CD14-positive monocyte (primary cell): ENCODE data around the gene SH3RF1. TPM values are rescaled to one million over a fixed set of nuclear protein-coding genes. Genes with fewer than 3 reads are reported as not detected.
A peak's percentile ranks its signal among the peaks of the same experiment; 100 is the strongest.

Experiments
- DNase-seq, 3 donors: peaks; one replicate each; pipeline ENCODE4 v3.0.0-alpha.2; 2011 to 2022
- H2AFZ ChIP-seq: 2 replicates; pipeline ENCODE4 v1.6.0; 2012; ENCODE audit warnings: mild to moderate bottlenecking, low read depth, low read length, inconsistent platforms; ENCODE audit not compliant: insufficient read depth, poor library complexity, severe bottlenecking
- H3K27ac ChIP-seq, 2 donors: 1 replicate in 1 of 2; 2 replicates in 1 of 2; pipeline ENCODE4 v1.5.1; 2012 to 2013; ENCODE audit warnings: low read length in 2 of 2, control low read depth in 1 of 2, inconsistent platforms in 1 of 2, low read depth in 1 of 2, mild to moderate bottlenecking in 1 of 2
- H3K27me3 ChIP-seq, 2 donors: one replicate each; pipeline versions ENCODE4 v1.6.0 to v1.6.1; 2011 to 2013; ENCODE audit warnings: low read length in 2 of 2; ENCODE audit not compliant: control insufficient read depth in 2 of 2, insufficient read depth in 2 of 2
- H3K36me3 ChIP-seq, 2 donors: replicated peaks in 1 of 2; 1 replicate in 1 of 2; 2 replicates in 1 of 2; pipeline versions ENCODE4 v1.5.1 to v1.6.1; 2012 to 2013; ENCODE audit warnings: low read length in 2 of 2, control low read depth in 1 of 2, inconsistent platforms in 1 of 2, mild to moderate bottlenecking in 1 of 2; ENCODE audit not compliant: insufficient read depth in 2 of 2, control insufficient read depth in 1 of 2
- H3K4me1 ChIP-seq, 2 donors: 1 replicate in 1 of 2; 2 replicates in 1 of 2; pipeline versions ENCODE4 v1.5.1 to v1.6.1; 2012 to 2013; ENCODE audit warnings: low read length in 2 of 2, control low read depth in 1 of 2, inconsistent platforms in 1 of 2, mild to moderate bottlenecking in 1 of 2, moderate library complexity in 1 of 2; ENCODE audit not compliant: insufficient read depth in 2 of 2, control insufficient read depth in 1 of 2
- H3K4me2 ChIP-seq: replicated peaks from 2 replicates; pipeline ENCODE3; 2012; ENCODE audit warnings: low read length, moderate library complexity, mild to moderate bottlenecking; ENCODE audit not compliant: poor library complexity, severe bottlenecking; ENCODE audit errors: extremely low read depth
- H3K4me3 ChIP-seq, 3 experiments: fragments of 200-600 bp in 1 of 3; sonication (generic) in 1 of 3; replicated peaks in 1 of 3; 1 replicate in 2 of 3; 2 replicates in 1 of 3; pipeline ENCODE4 v1.5.1; 2011 to 2013; ENCODE audit warnings: low read length in 3 of 3, mild to moderate bottlenecking in 3 of 3, control low read depth in 2 of 3, low read depth in 2 of 3, inconsistent platforms in 1 of 3, moderate library complexity in 1 of 3
- H3K79me2 ChIP-seq: 2 replicates; pipeline ENCODE4 v1.6.0; 2012; ENCODE audit warnings: mild to moderate bottlenecking, control low read depth, inconsistent platforms, low read length, moderate library complexity; ENCODE audit not compliant: insufficient read depth
- H3K9ac ChIP-seq: 2 replicates; pipeline ENCODE4 v1.6.0; 2017; ENCODE audit warnings: low read length, mild to moderate bottlenecking; ENCODE audit not compliant: insufficient read depth, poor library complexity, severe bottlenecking
- H3K9me3 ChIP-seq, 2 donors: replicated peaks in 1 of 2; 1 replicate in 1 of 2; 2 replicates in 1 of 2; pipeline versions ENCODE4 v1.5.1 to v1.6.1; 2012 to 2013; ENCODE audit warnings: low read length in 2 of 2, control low read depth in 1 of 2; ENCODE audit not compliant: control insufficient read depth in 1 of 2, insufficient read depth in 1 of 2
- H4K20me1 ChIP-seq: 2 replicates; pipeline ENCODE4 v1.6.0; 2012; ENCODE audit warnings: mild to moderate bottlenecking, low read length, control low read depth, moderate library complexity; ENCODE audit not compliant: insufficient read depth
- H3K27ac Mint-ChIP-seq, 7 donors: one replicate each; pipeline ENCODE4 v1.8.0; 2020; ENCODE audit warnings: mild to moderate bottlenecking in 7 of 7, mixed read lengths in 7 of 7, moderate library complexity in 6 of 7, inconsistent platforms in 2 of 7
- H3K27me3 Mint-ChIP-seq, 3 donors: one replicate each; pipeline ENCODE4 v1.8.0; 2021 to 2022; ENCODE audit warnings: low read depth in 3 of 3, mild to moderate bottlenecking in 3 of 3, mixed read lengths in 3 of 3, moderate library complexity in 3 of 3, inconsistent platforms in 1 of 3
- H3K36me3 Mint-ChIP-seq, 2 donors: one replicate each; pipeline ENCODE4 v1.8.0; 2020; ENCODE audit warnings: mixed read lengths in 2 of 2, inconsistent platforms in 1 of 2, mild to moderate bottlenecking in 1 of 2
- H3K4me1 Mint-ChIP-seq: one replicate; pipeline ENCODE4 v1.8.0; 2020; ENCODE audit warnings: mild to moderate bottlenecking, mixed read lengths
- H3K4me3 Mint-ChIP-seq, 2 donors: one replicate each; pipeline ENCODE4 v1.8.0; 2020; ENCODE audit warnings: mild to moderate bottlenecking in 2 of 2, mixed read lengths in 2 of 2, moderate library complexity in 1 of 2
- H3K9me3 Mint-ChIP-seq, 7 donors: one replicate each; pipeline ENCODE4 v1.8.0; 2020 to 2022; ENCODE audit warnings: mixed read lengths in 7 of 7, mild to moderate bottlenecking in 6 of 7, moderate library complexity in 6 of 7, inconsistent platforms in 2 of 7
- CTCF ChIP-seq: fragments of 200-600 bp; IDR thresholded peaks from one replicate; pipeline ENCODE4 v1.8.0; 2022; ENCODE audit warnings: antibody characterized with exemption, mild to moderate bottlenecking
- WGBS: methylation state at CpG from one replicate; pipeline ENCODE4 v1.1.5; 2013; ENCODE audit warnings: missing lambda C conversion rate; ENCODE audit not compliant: insufficient coverage; 5-methylcytosine and 5-hydroxymethylcytosine counted together
- intact Hi-C, 2 donors: fragments of 100-400 bp; cut with micrococcal nuclease; formaldehyde crosslinking; loops; one replicate each; pipeline versions ENCODE4 v1.15.0 to v1.15.1; 2023
- polyA plus RNA-seq, 3 donors: library from polyadenylated mRNA; depleted of rRNA in 1 of 3; unstranded in 2 of 3; stranded (reverse) in 1 of 3; fragments of 300-500 nt in 2 of 3; fragments of >200 nt in 1 of 3; fragmentation: Illumina TruSeq in 2 of 3; gene quantifications; 1 replicate in 2 of 3; 2 replicates in 1 of 3; pipeline ENCODE4 v1.2.3, GENCODE V29; 2012 to 2021

SH3RF1 gene
- polyA plus RNA-seq, 3 donors: 3.1 to 4.7 (median 4.4) TPM

- H3K36me3 Mint-ChIP-seq: peaks cover 36 to 52% of the 10 kb centered on the region in 2 donors
- Histone ChIP-seq H3K4me1 (peaks cover 9 to 10% of the 10 kb centered on the region in 2 donors), H3K27me3 (no peaks in the 10 kb centered on the region), H3K79me2 (no peaks in the 10 kb centered on the region), H4K20me1 (no peaks in the 10 kb centered on the region), H3K36me3 (peaks cover 20 to 44% of the 10 kb centered on the region in 2 donors), H3K9ac (no peak overlapping the region), H3K4me2 (no peak overlapping the region), H3K27ac (no peak overlapping the region), H2AFZ (no peak overlapping the region), H3K4me3 (no peak overlapping the region), H3K9me3 (no peaks in the 10 kb centered on the region)
- no peak for TF ChIP-seq CTCF
- H3K27me3 Mint-ChIP-seq: no peaks in the 10 kb centered on the region
- DNase-seq: no peak
- H3K27ac Mint-ChIP-seq: peak overlapping the region in 1 of 7 donors; percentile 10
- peaks cover 22% of the 10 kb centered on the region for H3K4me1 Mint-ChIP-seq
- 83% methylated on average over 2 of the region's 3 CpGs for WGBS
- intact Hi-C loops: no loop called here
- no peak overlapping the region for H3K4me3 Mint-ChIP-seq
- H3K9me3 Mint-ChIP-seq: no peaks in the 10 kb centered on the region
These were observed 166.8 kb downstream of the SH3RF1 start for GRCh38 chr4:169103966-169104412.

- no peak for TF ChIP-seq CTCF
- Mint-ChIP-seq H3K4me3 (no peak overlapping the region), H3K36me3 (peaks cover 32 to 46% of the 10 kb centered on the region in 2 donors), H3K9me3 (peaks cover 0 to 4% (median 0%) of the 10 kb centered on the region in 7 donors), H3K4me1 (peaks cover 36% of the 10 kb centered on the region), H3K27ac (peak overlapping the region in 2 of 7 donors; percentile 27 to 80), H3K27me3 (no peaks in the 10 kb centered on the region)
- peaks cover 22 to 24% of the 10 kb centered on the region in 2 donors for H3K4me1 ChIP-seq
- no peaks in the 10 kb centered on the region for H3K9me3 ChIP-seq
- peaks cover 12 to 33% of the 10 kb centered on the region in 2 donors for H3K36me3 ChIP-seq
- no peak overlapping the region for H3K4me2 ChIP-seq
- no peak overlapping the region for H2AFZ ChIP-seq
- no peaks in the 10 kb centered on the region for H3K27me3 ChIP-seq
- DNase-seq: no peak
- intact Hi-C loops: no loop called here
- H4K20me1 ChIP-seq: no peaks in the 10 kb centered on the region
- peak overlapping the region in 1 of 2 donors; percentile 12 for H3K27ac ChIP-seq
- WGBS: 74% methylated on average over 2 of the region's 2 CpGs
- H3K9ac ChIP-seq: no peak overlapping the region
- peaks cover 4% of the 10 kb centered on the region for H3K79me2 ChIP-seq
- H3K4me3 ChIP-seq: no peak overlapping the region
These were observed 168.7 kb downstream of the SH3RF1 start for GRCh38 chr4:169102026-169102425.
